Gastrocnemius medialis (tissue), 4 donors: ENCODE results near the gene COMMD3.
"Not testable (repeated sequence)": the region's sequence is repeated elsewhere in the genome, so short reads cannot be mapped to it uniquely, and the experiment has no call there.

Experiments
- CTCF ChIP-seq, 5 experiments: fragments of 450-650 bp in 3 of 5; fragments of 200-600 bp in 2 of 5; sonication (generic) in 2 of 5; IDR thresholded peaks in 4 of 5; conservative IDR thresholded peaks in 1 of 5; 1 replicate in 4 of 5; 2 replicates in 1 of 5; pipeline ENCODE4 v1.5.1; 2016 to 2019; ENCODE audit warnings: antibody characterized with exemption in 5 of 5, mild to moderate bottlenecking in 3 of 5, moderate library complexity in 3 of 5
- POLR2A ChIP-seq, 2 donors: fragments of 450-650 bp; IDR thresholded peaks; one replicate each; pipeline ENCODE4 v1.6.1; 2017; ENCODE audit warnings: antibody characterized with exemption in 2 of 2, mild to moderate bottlenecking in 2 of 2, moderate library complexity in 2 of 2

GRCh38 chr10:22310012-22310411, 6.2 kb upstream of the COMMD3 start:
- not testable (repeated sequence) for TF ChIP-seq CTCF (IDR thresholded peaks at IDR 0.05 in 4 of 5, conservative IDR thresholded peaks at IDR 0.05 in 1 of 5); POLR2A (IDR thresholded peaks at IDR 0.05)
